RPMI7951 (cell line): Measurements from ENCODE around the gene IRF1. TPM values are rescaled to one million over a fixed set of nuclear protein-coding genes. Genes with fewer than 3 reads are reported as not detected.
A peak's percentile ranks its signal among the peaks of the same experiment; 100 is the strongest.

ENCODE experiments used
- DNase-seq: peaks from one replicate; pipeline ENCODE4 v3.0.0-alpha.2; 2012; ENCODE audit warnings: low read depth
- total RNA-seq: library from RNA; depleted of rRNA; stranded (reverse); fragments of >200 nt; shearing (Covaris generic); gene quantifications from 2 replicates; pipeline ENCODE4 v1.2.3, GENCODE V29; 2014

IRF1 gene
- total RNA-seq, 1 experiment from 2014 or later: 42.1 TPM

DNA sequence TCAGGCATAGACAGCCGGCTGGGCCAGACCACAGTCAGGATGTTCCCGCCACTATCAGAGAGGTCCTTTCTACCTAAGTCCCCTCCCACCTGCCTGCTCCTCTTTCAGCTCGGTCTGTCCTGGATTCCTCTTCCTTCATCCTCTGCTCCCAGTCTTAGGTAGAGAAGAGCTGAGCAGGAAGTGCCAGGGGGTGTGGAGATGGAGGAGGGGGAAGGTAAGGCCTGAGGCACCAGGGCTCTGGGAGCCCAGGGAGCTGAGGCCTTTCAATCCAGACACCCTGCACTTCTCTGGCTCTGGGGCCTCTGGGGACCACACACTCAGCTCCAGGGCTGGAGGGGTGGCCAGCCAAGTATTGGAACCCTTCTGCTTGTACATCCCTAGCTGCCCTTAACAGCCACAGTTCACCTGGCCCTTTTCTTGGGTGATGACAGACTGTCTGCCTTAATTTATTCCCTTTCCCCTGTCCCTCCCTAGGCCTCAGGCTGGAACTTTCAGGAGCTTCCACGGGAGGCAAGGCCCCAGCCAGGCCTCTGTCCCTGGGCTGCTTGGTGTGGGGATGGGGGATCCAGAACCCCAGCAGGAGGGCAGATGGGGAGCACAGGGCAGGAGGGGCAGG is 15.6 kb downstream of the IRF1 start:
- DNase-seq: no peak

- DNase-seq: no peak
These were observed 16.3 kb downstream of the IRF1 start for GRCh38 chr5:132474131-132474723.

DNA sequence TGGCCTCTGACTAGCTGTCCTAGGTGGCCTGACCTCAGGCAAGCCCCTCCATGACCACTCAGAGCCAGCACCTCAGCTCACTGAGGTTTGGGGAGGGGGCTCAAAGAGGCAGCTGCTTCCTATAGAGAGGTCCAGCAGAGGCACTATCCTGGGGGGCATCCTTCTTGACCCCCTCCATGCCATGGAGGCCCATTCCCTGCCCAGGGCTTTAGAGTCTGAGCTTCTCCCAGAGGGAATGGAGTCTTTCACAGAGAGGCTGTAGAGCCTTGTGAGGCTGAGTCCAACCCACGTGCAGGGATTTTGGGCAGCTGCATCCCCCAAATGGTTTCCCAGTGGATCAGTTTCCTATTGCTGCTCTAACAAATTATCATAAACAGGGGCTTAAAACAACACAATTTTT is 16.9 kb downstream of the IRF1 start:
- no peak for DNase-seq

GRCh38 chr5:132473019-132473531 is 17.5 kb downstream of the IRF1 start:
- DNase-seq: no peak

GRCh38 chr5:132472431-132472830 is 18.1 kb downstream of the IRF1 start:
- DNase-seq: no peak

DNA sequence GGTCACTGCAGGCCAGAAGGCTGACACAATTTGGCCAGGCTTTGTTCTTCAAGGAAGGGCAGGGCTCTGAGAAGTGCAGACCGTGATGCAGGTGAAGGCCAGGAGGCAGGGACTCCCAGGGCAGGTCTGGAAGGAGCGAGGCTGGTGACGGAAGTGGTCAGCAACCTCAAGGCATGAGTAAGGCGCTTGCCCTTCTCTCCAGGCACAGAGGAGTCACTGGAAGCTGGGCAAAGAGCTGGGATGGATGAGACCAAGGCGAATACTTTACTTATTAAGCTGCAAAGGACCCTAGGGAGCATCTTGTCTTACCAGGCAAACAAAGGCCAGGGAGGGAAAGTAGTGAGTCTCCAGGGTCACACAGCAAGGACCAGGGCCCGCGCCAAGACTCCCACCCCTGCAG is 18.6 kb downstream of the IRF1 start:
- peak; percentile 80 for DNase-seq

- DNase-seq: no peak
These were observed 19.2 kb downstream of the IRF1 start for GRCh38 chr5:132471151-132471907.

- DNase-seq: no peak
These were observed 20.0 kb downstream of the IRF1 start for GRCh38 chr5:132470596-132470995.

- no peak for DNase-seq
These were observed 20.6 kb downstream of the IRF1 start for GRCh38 chr5:132470010-132470392.

GRCh38 chr5:132469380-132470009 is 21.1 kb downstream of the IRF1 start:
- DNase-seq: no peak

DNA sequence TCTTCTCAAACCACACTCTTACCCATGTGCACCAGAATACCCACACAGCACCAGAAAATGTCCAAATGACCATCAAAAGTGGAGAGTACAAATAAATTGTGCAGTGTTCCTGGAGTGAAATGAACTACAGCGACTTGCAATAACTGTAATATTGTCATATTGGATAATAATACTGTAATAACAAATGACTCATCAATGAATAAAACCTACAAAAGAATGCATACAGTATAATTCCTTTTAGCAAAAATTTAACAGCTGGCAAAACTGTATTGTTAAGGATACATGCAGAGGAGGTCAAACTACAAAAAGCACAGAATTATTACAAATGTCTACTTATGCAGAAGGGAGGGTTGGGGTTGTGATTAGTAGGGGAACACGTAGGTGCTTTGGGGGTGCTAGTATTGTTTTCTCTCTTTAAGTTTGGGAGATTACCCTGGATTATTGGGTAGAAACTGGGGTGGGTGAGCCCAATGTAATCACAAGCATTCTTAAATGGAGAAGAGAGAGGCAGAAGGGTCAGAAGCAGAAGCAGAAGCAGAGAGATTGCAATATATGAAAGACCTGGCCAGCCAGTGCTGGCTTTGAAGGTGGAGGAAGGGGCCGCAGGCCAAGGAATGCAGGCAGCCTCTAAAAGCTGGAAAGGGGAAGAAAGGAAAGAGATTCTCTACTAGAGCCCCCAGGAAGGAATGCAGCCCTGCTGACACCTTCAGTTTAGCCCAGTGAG is 21.8 kb downstream of the IRF1 start:
- DNase-seq: no peak

- no peak for DNase-seq
These were observed 23.1 kb downstream of the IRF1 start for GRCh38 chr5:132467287-132467984.

DNA sequence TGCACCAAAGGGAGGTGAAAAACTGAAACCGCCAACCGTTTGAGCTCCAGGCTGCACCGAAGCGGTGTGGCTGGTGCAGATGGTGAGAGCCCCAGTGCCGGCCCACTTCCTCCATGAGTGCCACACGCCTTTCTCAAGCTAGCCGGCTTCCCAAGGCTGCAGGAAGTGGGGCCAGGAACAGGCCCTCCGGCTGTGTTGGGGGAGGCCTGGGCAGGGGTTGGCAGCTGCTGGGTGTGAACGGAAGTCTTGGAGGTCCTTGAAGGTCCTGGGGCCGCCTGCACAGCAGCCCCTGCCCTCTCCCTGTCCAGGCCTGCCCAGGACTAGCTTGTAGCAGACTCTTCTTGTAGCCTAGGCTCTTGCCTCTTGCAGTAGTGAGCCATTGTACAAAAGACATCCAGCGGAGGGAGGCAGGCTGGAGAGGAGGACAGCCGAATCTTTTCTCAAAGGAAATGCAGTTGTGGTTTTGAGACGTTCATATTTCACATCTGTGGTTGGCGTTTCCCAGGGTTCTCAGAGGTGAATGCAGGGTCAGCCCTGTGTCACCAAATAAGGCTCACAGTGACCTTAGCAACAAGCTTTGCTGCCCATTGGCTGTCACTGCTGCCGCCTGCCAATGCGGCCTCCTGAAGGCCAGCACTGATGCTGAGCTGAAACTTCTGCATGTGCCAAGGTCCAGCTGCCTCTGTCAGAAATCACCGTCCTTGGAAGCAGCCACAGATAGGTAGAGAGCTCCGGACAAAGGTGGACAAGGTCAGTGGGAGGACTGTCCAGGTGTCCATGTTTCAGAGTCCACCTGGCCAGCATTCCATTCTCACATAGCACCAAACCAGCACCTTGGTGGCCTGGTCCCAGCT is 23.9 kb downstream of the IRF1 start:
- DNase-seq: peak; percentile 97

DNA sequence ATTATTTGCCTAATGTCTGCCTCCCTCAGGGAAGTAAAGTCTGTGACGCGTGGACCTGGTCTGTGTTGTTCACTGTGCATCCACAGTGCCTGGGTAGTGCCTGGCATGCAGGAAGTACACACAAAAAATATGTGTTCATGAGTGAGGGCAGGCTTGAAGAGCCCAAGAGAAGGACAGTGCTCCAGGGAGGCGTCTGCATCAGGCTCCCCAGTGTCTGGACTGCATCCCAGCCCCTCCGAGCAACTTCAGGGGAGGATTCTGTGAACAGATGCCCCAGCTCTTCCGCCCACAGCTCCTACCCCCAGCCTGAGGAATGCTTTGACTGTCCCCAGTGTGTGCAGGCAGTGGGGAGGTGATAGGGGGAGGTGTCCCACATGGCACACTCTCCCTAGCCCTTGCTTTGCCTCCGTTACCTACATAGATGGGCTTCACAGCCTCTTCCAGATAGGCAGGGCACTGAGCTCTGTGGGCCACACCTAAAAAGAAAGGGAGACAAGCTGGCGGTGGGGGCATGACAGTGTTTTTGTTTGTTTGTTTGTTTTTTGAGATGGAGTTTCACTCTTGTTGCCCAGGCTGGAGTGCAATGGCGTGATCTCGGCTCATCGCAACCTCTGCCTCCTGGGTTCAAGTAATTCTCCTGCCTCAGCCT is 25.4 kb downstream of the IRF1 start:
- DNase-seq: peak; percentile 69

GRCh38 chr5:132464156-132464939 is 26.2 kb downstream of the IRF1 start:
- DNase-seq: peak; percentile 59

DNA sequence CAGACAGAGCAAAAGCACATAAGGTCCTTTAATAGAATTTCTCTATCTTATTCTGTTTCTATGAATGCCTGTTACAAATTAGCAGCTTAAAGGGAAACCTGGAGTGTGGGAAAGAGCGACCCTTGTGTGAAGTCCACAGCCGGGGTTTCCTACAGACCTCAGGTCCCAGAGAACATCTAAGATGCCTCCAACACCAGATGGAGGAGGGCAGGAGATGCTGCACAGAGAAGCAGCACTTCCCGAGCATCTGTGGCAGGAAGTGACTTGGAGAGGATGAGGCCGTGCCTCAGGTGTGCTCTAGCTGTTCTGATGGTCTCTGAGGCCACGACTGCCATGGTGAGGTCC is 26.8 kb downstream of the IRF1 start:
- DNase-seq: no peak

DNA sequence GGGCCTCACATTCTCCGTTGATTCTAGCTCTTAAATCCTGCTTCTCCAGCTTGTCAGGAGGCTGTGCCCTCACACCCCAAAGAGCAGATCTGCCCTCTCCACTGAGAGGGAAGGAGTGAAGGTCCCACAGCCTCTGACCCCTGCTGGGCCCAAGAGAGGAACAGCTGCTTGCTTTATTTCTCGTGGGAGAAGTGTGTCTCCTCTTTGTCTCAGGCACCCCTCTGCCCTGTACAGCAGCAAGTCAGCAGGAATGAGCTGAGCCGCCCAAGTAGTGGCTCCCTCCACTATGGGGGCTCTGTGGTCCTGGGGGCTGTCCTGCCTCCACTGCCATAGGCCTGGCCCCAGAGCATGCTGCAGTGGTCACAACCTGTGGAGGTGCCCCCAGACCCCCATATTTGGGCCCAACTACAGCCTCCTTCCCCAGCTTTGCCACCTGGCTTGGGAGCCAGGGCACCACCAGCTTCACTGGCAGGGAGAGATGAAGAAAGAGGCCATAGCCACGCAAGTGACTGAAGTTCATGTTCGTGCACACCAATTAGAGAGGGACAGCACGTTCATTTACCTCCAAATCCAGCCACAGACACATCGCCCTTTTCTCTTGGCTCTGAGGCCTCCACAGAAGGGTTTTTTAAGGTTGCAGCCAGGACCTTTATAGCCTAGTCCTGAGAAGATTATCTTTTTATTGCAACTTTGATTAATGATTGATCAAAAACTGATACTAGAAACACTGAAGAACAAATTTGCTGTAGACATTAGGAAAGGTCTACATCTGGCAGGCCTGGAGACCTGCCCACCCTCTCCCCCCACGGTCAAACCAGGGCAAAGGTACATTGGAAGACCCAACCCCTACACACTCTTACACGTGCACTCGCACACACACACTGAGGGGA is 27.5 kb downstream of the IRF1 start:
- DNase-seq: no peak

DNA sequence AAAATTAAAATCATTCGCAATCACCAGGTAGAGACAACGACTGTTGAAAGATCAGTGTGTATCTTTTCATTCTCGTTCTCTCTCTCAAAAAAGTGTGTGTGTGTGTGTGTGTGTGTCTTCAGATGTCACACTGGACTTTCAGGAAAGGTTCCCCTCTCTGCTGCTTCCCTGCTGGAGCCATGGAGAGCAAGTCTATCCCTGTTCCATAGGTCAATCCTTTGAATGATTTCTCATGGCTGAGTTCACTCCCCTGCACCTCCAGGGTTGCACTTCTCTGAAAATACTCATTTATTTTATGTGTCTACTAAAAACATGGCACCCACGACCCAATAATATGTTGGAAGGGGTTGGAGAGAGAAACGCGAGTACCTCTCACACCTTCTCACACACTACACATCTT is 28.2 kb downstream of the IRF1 start:
- no peak for DNase-seq
